Smooth muscle cell (in vitro differentiated cells): ENCODE data around the gene VPS9D1. TPM values are rescaled to one million over a fixed set of nuclear protein-coding genes. Genes with fewer than 3 reads are reported as not detected.
A peak's percentile ranks its signal among the peaks of the same experiment; 100 is the strongest.

ENCODE experiments used
- DNase-seq: peaks from one replicate; lab custom pipeline; 2025; ENCODE audit not compliant: unreplicated experiment; lab: John Stamatoyannopoulos, UW
- H2AFZ ChIP-seq: fragments of 200-600 bp; sonication (generic); 2 replicates; pipeline ENCODE4 v1.6.0; 2016; ENCODE audit warnings: antibody characterized with exemption, low read depth, mild to moderate bottlenecking
- H3F3A ChIP-seq: fragments of 200-600 bp; sonication (generic); 2 replicates; pipeline ENCODE4 v1.6.0; 2017; ENCODE audit warnings: antibody characterized with exemption, low read depth
- H3K27ac ChIP-seq: fragments of 200-600 bp; sonication (generic); 2 replicates; pipeline ENCODE4 v1.5.1; 2016; ENCODE audit warnings: low read depth, mild to moderate bottlenecking
- H3K27me3 ChIP-seq: fragments of 200-600 bp; sonication (generic); 2 replicates; pipeline ENCODE4 v1.6.1; 2016; ENCODE audit warnings: low read depth, mild to moderate bottlenecking
- H3K36me3 ChIP-seq: fragments of 200-600 bp; sonication (generic); 2 replicates; pipeline ENCODE4 v1.5.1; 2016; ENCODE audit warnings: low read depth
- H3K4me1 ChIP-seq: fragments of 200-600 bp; sonication (generic); 2 replicates; pipeline ENCODE4 v1.5.1; 2016; ENCODE audit warnings: low read depth
- H3K4me2 ChIP-seq: fragments of 200-600 bp; sonication (generic); 2 replicates; pipeline ENCODE4 v1.6.0; 2016; ENCODE audit warnings: mild to moderate bottlenecking
- H3K4me3 ChIP-seq: fragments of 200-600 bp; sonication (generic); 2 replicates; pipeline ENCODE4 v1.5.1; 2016; ENCODE audit warnings: mild to moderate bottlenecking
- H3K79me2 ChIP-seq: fragments of 200-600 bp; sonication (generic); 2 replicates; pipeline ENCODE4 v1.6.0; 2016; ENCODE audit warnings: low read depth, mild to moderate bottlenecking
- H3K9ac ChIP-seq: fragments of 200-600 bp; sonication (generic); 2 replicates; pipeline ENCODE4 v1.6.0; 2016; ENCODE audit warnings: low read depth
- H3K9me3 ChIP-seq: fragments of 200-600 bp; sonication (generic); replicated peaks from 2 replicates; pipeline ENCODE4 v1.5.1; 2016; ENCODE audit warnings: low read depth
- H4K20me1 ChIP-seq: fragments of 200-600 bp; sonication (generic); 2 replicates; pipeline ENCODE4 v1.6.0; 2016; ENCODE audit warnings: low read depth
- WGBS: methylation state at CpG from one replicate; pipeline ENCODE4 v1.1.7; 2016; ENCODE audit warnings: low lambda C conversion rate; 5-methylcytosine and 5-hydroxymethylcytosine counted together
- polyA plus RNA-seq: library from polyadenylated mRNA; unstranded; fragments of >200 nt; fragmentation: Nextera tagmentation; extraction: Ambion mirVana; gene quantifications from 2 replicates; pipeline ENCODE4 v1.2.1, GENCODE V29; 2016
- total RNA-seq: library from RNA; depleted of rRNA; stranded (reverse); fragments of >200 nt; gene quantifications from 2 replicates; pipeline ENCODE4 v1.2.3, GENCODE V29; 2014
- TF ChIP-seq, protein P1 (sequence below): fragments of 200-600 bp; sonication (generic); IDR thresholded peaks from 2 replicates; pipeline ENCODE4 v1.5.1; 2017; ENCODE audit warnings: borderline replicate concordance, mild to moderate bottlenecking, antibody characterized with exemption; ENCODE audit not compliant: insufficient read depth, poor library complexity, severe bottlenecking

The VPS9D1 gene
- total and polyA plus RNA-seq, 2 experiments from 2014 or later = 10.6 to 15.7 TPM

GRCh38 chr16:89661215-89661614 lies 59.5 kb downstream of the VPS9D1 start:
- 97% methylated on average over 9 of the region's 9 CpGs for WGBS
- Histone ChIP-seq H3K27me3 (no peaks in the 10 kb centered on the region), H3K4me1 (peaks cover 12% of the 10 kb centered on the region), H3K27ac (no peak overlapping the region), H3K4me2 (no peak overlapping the region), H3K9ac (no peak overlapping the region), H3K4me3 (no peak overlapping the region), H4K20me1 (peaks cover 4% of the 10 kb centered on the region), H3K79me2 (peaks cover 30% of the 10 kb centered on the region), H2AFZ (no peak overlapping the region), H3K9me3 (no peaks in the 10 kb centered on the region), H3K36me3 (no peaks in the 10 kb centered on the region), H3F3A (no peaks in the 10 kb centered on the region)
- TF ChIP-seq, protein P1, sequence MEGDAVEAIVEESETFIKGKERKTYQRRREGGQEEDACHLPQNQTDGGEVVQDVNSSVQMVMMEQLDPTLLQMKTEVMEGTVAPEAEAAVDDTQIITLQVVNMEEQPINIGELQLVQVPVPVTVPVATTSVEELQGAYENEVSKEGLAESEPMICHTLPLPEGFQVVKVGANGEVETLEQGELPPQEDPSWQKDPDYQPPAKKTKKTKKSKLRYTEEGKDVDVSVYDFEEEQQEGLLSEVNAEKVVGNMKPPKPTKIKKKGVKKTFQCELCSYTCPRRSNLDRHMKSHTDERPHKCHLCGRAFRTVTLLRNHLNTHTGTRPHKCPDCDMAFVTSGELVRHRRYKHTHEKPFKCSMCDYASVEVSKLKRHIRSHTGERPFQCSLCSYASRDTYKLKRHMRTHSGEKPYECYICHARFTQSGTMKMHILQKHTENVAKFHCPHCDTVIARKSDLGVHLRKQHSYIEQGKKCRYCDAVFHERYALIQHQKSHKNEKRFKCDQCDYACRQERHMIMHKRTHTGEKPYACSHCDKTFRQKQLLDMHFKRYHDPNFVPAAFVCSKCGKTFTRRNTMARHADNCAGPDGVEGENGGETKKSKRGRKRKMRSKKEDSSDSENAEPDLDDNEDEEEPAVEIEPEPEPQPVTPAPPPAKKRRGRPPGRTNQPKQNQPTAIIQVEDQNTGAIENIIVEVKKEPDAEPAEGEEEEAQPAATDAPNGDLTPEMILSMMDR = no peak
- DNase-seq = no peak

DNA sequence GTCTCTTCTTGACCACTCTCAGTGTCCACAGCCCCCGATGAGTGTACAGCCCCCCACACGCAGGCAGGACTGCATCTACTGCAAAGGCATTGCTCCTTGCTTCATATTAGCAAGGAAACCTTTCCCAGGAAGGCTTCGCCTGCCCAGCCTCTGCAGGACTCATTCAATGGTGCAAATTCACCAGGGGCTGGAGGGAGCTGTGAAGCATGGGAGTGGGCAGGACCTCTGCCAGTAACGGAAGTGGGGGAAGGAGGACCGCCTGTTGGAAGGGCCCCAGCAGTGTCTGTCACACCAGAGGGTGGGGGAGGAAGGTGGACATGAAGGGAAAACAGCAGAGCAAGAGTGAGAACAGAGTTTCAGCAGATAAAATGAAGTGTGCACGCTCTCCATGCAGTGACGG lies 60.6 kb downstream of the VPS9D1 start:
- H4K20me1 ChIP-seq = peaks cover 9% of the 10 kb centered on the region
- whole genome bisulfite sequencing = 95% methylated on average over 7 of the region's 7 CpGs

GRCh38 chr16:89658221-89658879 lies 62.3 kb downstream of the VPS9D1 start:
- H3K4me3 ChIP-seq = peak overlapping the region; percentile 99
- peak overlapping the region; percentile 100 for H3K4me2 ChIP-seq
- peaks cover 12% of the 10 kb centered on the region for H3K4me1 ChIP-seq
- peaks cover 56% of the 10 kb centered on the region for H3K79me2 ChIP-seq
- H3K27me3 ChIP-seq = no peaks in the 10 kb centered on the region
- TF ChIP-seq, protein P1 = no peak
- H3K9me3 ChIP-seq = no peaks in the 10 kb centered on the region
- H3K9ac ChIP-seq = peak overlapping the region; percentile 97
- no peaks in the 10 kb centered on the region for H3F3A ChIP-seq
- peak overlapping the region; percentile 99 for H2AFZ ChIP-seq
- 29% methylated on average over 27 of the region's 27 CpGs for WGBS
- DNase-seq = no peak
- peak overlapping the region; percentile 70 for H3K27ac ChIP-seq
- peaks cover 22% of the 10 kb centered on the region for H4K20me1 ChIP-seq
- no peaks in the 10 kb centered on the region for H3K36me3 ChIP-seq

More for the DNA sequence above, 60.6 kb downstream of the VPS9D1 start:
- H3K9ac ChIP-seq = no peak overlapping the region
- no peaks in the 10 kb centered on the region for H3K9me3 ChIP-seq
- H3K36me3 ChIP-seq = no peaks in the 10 kb centered on the region
- DNase-seq = no peak
- H3K79me2 ChIP-seq = peaks cover 41% of the 10 kb centered on the region
- no peak overlapping the region for H3K27ac ChIP-seq
- TF ChIP-seq, protein P1 = no peak
- H3K4me2 ChIP-seq = no peak overlapping the region
- no peaks in the 10 kb centered on the region for H3F3A ChIP-seq
- no peak overlapping the region for H2AFZ ChIP-seq
- H3K4me1 ChIP-seq = peaks cover 12% of the 10 kb centered on the region
- no peak overlapping the region for H3K4me3 ChIP-seq
- no peaks in the 10 kb centered on the region for H3K27me3 ChIP-seq
